OCI-M1 (cell line): Measurements from ENCODE around the gene DNAJC8.

Source experiments
- DNase-seq: peaks from one replicate; lab custom pipeline; 2025; lab: John Stamatoyannopoulos, UW

DNAJC8 gene

GRCh38 chr1:28232558-28233263 lies at the start of gene DNAJC8:
DNAJC8 (minus strand) TSS chr1:28233029; CDS start chr1:28232998, 31 bp downstream.
- peak; percentile 96 for DNase-seq

GRCh38 chr1:28281608-28282425 lies 49.0 kb upstream of the DNAJC8 start:
- no peak for DNase-seq

GRCh38 chr1:28280977-28281381 lies 48.1 kb upstream of the DNAJC8 start:
- DNase-seq, result no peak

GRCh38 chr1:28280501-28280900 lies 47.7 kb upstream of the DNAJC8 start:
- DNase-seq, result no peak

- no peak for DNase-seq
Observed at GRCh38 chr1:28279721-28280120, 46.9 kb upstream of the DNAJC8 start.

- DNase-seq, result peak; percentile 38
Observed at GRCh38 chr1:28278763-28279162, 45.9 kb upstream of the DNAJC8 start.

GRCh38 chr1:28273216-28273860 lies 40.5 kb upstream of the DNAJC8 start:
- DNase-seq, result no peak

GRCh38 chr1:28272215-28272852 lies 39.5 kb upstream of the DNAJC8 start:
- DNase-seq, result no peak

- DNase-seq, result no peak
Observed at GRCh38 chr1:28269529-28269928, 36.7 kb upstream of the DNAJC8 start.

- no peak for DNase-seq
Observed at GRCh38 chr1:28267633-28268032, 34.8 kb upstream of the DNAJC8 start.

- peak; percentile 66 for DNase-seq
Observed at GRCh38 chr1:28266920-28267322, 34.1 kb upstream of the DNAJC8 start.

GRCh38 chr1:28265577-28265976 lies 32.7 kb upstream of the DNAJC8 start:
- no peak for DNase-seq

GRCh38 chr1:28264897-28265296 lies 32.1 kb upstream of the DNAJC8 start:
- DNase-seq, result no peak

- no peak for DNase-seq
Observed at GRCh38 chr1:28260803-28261174, 28.0 kb upstream of the DNAJC8 start.

GRCh38 chr1:28259934-28260802 lies 27.3 kb upstream of the DNAJC8 start:
- DNase-seq, result peak; percentile 55

- peak; percentile 99 for DNase-seq
Observed at GRCh38 chr1:28259252-28259933, 26.6 kb upstream of the DNAJC8 start, which contains the start of gene SESN2. SESN2 (plus strand) TSS chr1:28259518; CDS start chr1:28259848, 330 bp downstream.

GRCh38 chr1:28258628-28259251 lies 25.9 kb upstream of the DNAJC8 start:
- peak; percentile 52 for DNase-seq

GRCh38 chr1:28257736-28258135 lies 24.9 kb upstream of the DNAJC8 start:
- no peak for DNase-seq

- DNase-seq, result peak; percentile 65
Observed at GRCh38 chr1:28256197-28256827, 23.5 kb upstream of the DNAJC8 start.

- DNase-seq, result no peak
Observed at GRCh38 chr1:28249866-28250295, 17.1 kb upstream of the DNAJC8 start.
